HG03469 (cell line): ENCODE results near the gene ARSD.

Source experiments
- ATAC-seq: cut with Tn5 transposase; IDR thresholded peaks from one replicate; pipeline ENCODE4 v1.9.1; 2021; ENCODE audit warnings: mild to moderate bottlenecking, moderate library complexity, moderate number of reproducible peaks; ENCODE audit not compliant: unreplicated experiment

ARSD gene

DNA sequence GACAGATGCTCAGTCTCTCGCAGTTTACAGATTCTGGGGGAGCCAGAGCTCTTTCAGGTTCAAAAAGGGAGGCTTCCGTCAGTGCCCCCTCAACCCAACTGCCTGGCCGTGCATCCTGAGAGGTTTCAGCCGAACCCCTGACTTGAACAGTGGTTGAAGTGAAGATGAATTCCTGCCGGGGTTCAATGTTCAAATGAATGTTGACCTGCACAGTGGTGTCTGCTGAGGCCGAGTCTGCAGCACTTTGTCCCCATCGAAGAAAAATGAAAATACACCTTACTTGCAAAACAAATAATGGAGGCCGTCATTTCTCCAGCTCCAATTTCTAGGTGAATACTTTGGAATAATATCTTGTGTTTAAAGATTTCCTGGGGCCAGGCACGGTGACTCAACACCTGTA lies 66.7 kb downstream of the ARSD start:
- no peak for ATAC-seq

DNA sequence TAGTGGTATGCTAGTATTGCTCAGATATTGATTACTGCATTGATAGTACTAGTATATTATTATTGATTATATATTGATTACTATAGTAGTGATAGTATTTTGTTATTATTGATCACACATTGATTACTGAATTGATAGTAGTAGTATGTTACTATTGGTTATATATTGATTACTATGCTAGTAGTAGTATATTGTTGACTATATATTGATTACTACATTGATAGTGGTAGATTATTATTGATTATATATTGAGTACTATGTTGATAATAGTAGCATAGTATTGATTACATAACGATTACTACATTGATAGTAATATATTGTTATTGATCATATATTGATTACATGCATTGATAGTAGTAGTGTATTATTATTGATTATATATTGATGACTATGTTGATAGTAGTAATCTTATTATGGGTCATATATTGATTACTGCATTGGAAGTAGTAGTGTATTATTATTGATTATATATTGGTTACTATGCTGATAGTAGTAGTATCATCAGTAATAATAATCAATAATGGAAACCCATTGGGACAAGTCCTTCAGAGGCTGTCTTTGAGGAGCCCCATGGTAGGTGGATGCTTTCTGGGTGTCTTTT lies 69.8 kb downstream of the ARSD start:
- no peak for ATAC-seq

DNA sequence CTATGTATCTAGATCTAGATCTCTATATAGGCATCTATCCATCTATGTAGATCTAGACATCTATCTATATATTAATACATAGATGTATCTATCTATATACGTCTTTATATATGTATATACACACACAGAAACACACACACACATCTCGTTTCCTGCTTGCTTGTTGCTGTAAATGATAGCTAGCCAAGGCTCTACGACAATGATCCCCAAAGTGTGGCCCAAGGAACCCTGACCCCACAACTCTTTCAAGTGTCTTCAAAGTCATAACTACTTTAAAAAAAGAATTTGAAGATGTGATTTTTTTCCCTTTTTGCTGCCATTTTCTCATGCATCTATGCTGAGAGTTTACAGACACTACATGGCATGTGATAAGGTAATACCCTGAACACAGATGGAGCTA lies 71.6 kb downstream of the ARSD start:
- no peak for ATAC-seq

DNA sequence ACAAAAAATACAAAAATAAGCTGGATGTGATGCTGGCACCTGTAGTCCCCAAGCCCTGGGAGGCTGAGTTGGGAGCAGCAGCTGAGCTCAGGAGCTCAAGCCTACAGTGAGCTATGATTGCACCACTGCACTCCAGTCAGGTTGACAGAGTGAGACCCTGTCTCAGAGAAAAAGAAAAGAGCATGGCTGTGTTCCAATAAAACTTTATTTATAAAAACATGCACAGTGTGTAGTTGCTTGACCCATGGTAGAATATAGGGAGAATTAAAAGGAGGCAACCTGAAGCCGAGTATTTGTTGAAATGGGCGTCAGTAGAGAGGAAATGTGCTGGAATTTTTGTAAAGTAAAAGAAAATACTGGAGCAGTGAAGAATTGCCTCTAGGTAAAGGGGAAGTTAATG lies 73.4 kb downstream of the ARSD start:
- no peak for ATAC-seq

DNA sequence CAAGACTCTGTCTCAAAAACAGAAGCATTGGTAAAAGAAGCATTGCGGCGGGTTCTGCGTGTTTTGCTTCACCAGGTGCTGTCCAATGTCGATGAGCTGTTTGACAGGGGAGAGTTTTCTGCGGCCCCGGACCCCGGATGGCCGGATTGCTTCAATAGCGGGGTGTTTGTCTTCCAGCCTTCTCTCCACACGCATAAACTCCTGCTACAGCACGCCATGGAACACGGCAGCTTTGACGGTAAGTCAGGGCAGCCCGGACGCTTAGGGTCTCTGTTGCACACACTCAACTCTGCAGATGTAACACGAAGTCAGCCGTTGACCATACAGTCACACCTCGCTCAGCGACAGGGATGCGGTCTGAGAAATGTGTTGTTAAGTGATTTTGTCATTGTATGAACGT lies 74.2 kb downstream of the ARSD start:
- no peak for ATAC-seq
